Gastroesophageal sphincter (tissue), 3 donors: ENCODE data around the gene BCAS4.

ENCODE experiments used
- POLR2A ChIP-seq, 2 donors: fragments of 450-650 bp; IDR thresholded peaks; one replicate each; pipeline ENCODE4 v1.6.1; 2017; ENCODE audit warnings: antibody characterized with exemption in 2 of 2, mild to moderate bottlenecking in 2 of 2, moderate library complexity in 1 of 2
- TF ChIP-seq, protein P1 (sequence below), 4 experiments: fragments of 200-600 bp in 2 of 4; fragments of 450-650 bp in 2 of 4; sonication (generic) in 1 of 4; IDR thresholded peaks; one replicate each; pipeline ENCODE4 v1.5.1; 2017 to 2019; ENCODE audit warnings: antibody characterized with exemption in 4 of 4, mild to moderate bottlenecking in 2 of 4, moderate library complexity in 2 of 4

DNA sequence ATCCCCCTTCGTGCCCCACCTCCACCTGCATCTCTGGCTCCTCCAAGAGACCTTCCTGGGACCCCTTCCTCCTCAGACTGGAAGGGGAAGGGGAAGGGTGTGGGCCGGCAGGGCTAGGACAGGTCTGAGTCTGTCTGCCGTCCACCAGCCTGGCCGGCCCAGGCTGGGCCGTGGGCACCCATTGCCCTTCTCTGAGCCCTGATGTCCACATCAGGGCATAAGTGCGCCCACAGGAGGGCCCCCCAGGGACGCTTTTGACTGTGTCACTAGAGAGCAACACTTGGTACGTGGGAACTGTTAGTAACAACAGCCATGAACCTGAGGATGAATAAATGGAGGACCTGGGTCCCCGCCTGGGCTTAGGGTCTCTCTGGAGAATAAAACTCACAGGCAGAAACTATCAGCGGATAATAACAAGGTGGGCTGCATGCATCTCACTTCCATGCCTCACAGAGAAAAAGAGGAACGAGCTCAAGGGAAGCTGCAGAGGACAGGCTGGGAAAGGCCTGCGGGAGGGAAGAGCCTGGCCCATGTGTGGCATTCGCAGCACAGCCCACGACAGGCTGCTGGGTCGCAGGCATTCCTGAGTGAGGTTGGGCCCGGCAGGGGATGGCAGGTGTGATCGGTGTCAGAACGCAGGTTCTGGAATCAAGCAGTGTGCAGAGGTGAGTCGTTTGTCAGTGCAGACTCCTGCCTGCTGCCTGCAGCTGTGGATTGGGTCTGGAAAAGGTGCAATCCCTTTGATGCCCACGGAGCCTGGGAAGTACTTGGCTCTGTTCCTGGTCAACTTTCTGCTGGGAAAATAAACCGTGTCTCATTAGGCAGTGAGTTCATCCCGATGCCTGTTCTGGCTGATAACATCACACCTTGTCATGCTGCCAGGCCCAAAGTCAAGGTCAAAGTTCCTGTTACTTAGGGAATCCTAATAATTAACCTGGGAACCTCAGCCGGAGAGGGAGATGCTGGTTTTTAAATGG lies 60.9 kb downstream of the BCAS4 start:
- TF ChIP-seq, protein P1, sequence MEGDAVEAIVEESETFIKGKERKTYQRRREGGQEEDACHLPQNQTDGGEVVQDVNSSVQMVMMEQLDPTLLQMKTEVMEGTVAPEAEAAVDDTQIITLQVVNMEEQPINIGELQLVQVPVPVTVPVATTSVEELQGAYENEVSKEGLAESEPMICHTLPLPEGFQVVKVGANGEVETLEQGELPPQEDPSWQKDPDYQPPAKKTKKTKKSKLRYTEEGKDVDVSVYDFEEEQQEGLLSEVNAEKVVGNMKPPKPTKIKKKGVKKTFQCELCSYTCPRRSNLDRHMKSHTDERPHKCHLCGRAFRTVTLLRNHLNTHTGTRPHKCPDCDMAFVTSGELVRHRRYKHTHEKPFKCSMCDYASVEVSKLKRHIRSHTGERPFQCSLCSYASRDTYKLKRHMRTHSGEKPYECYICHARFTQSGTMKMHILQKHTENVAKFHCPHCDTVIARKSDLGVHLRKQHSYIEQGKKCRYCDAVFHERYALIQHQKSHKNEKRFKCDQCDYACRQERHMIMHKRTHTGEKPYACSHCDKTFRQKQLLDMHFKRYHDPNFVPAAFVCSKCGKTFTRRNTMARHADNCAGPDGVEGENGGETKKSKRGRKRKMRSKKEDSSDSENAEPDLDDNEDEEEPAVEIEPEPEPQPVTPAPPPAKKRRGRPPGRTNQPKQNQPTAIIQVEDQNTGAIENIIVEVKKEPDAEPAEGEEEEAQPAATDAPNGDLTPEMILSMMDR (IDR thresholded peaks at IDR 0.05), result no peak
- no peak for TF ChIP-seq POLR2A (IDR thresholded peaks at IDR 0.05)
